Naive thymus-derived CD8-positive, alpha-beta T cell (primary cell): ENCODE measurements around the gene UBE4A. TPM values are rescaled to one million over a fixed set of nuclear protein-coding genes. Genes with fewer than 3 reads are reported as not detected.

Experiments used
- ATAC-seq, 2 donors: fragments of 150-1000 bp; cut with Tn5 transposase in 1 of 2; sonication (Bioruptor Pico), chemical (Tn5 transposase) in 1 of 2; 1 replicate in 1 of 2; 2 replicates in 1 of 2; pipeline ENCODE4 v1.10.0; 2021; ENCODE audit warnings: mild to moderate bottlenecking in 2 of 2, moderate library complexity in 2 of 2
- POLR2A ChIA-PET: fragments of 350-600 bp; sonication (Branson Sonifier 250); formaldehyde crosslinking; loops from one replicate; lab custom pipeline; 2021; ENCODE audit warnings: antibody characterized with exemption; lab: Charles Lee
- DNase-seq, 10 donors: peaks; one replicate each; pipeline versions ENCODE4 v3.0.0 to v3.0.0-alpha.2; 2020 to 2022
- H3K27ac Mint-ChIP-seq, 10 donors: one replicate each; pipeline ENCODE4 v1.8.0; 2020 to 2022; ENCODE audit warnings: mild to moderate bottlenecking in 10 of 10, mixed read lengths in 10 of 10, moderate library complexity in 4 of 10, inconsistent platforms in 1 of 10
- H3K27me3 Mint-ChIP-seq, 5 donors: one replicate each; pipeline ENCODE4 v1.8.0; 2021 to 2022; ENCODE audit warnings: mixed read lengths in 5 of 5
- H3K36me3 Mint-ChIP-seq, 3 donors: one replicate each; pipeline ENCODE4 v1.8.0; 2020 to 2022; ENCODE audit warnings: mixed read lengths in 3 of 3, mild to moderate bottlenecking in 2 of 3, inconsistent platforms in 1 of 3
- H3K4me1 Mint-ChIP-seq, 4 donors: one replicate each; pipeline ENCODE4 v1.8.0; 2021 to 2022; ENCODE audit warnings: mixed read lengths in 4 of 4
- H3K4me3 Mint-ChIP-seq, 10 donors: one replicate each; pipeline ENCODE4 v1.8.0; 2020 to 2022; ENCODE audit warnings: mild to moderate bottlenecking in 10 of 10, mixed read lengths in 10 of 10, moderate library complexity in 6 of 10, inconsistent platforms in 1 of 10
- H3K9me3 Mint-ChIP-seq, 9 donors: one replicate each; pipeline ENCODE4 v1.8.0; 2020 to 2022; ENCODE audit warnings: mixed read lengths in 9 of 9, mild to moderate bottlenecking in 3 of 9, inconsistent platforms in 1 of 9, moderate library complexity in 1 of 9
- polyA plus RNA-seq, 3 donors: library from polyadenylated mRNA; unstranded; fragments of 300-500 nt; fragmentation: Illumina TruSeq; gene quantifications; one replicate each; pipeline ENCODE4 v1.2.3, GENCODE V29; 2021
- total RNA-seq, 8 experiments: library from RNA in 2 of 8; stranded (reverse) in 2 of 8; gene quantifications; one replicate each; pipeline ENCODE4 v1.2.3 and lab custom pipeline; 2021 to 2026

UBE4A gene
- total and polyA plus RNA-seq, 5 experiments from 2014 or later: 20.7 to 52.8 (median 31.0) TPM

GRCh38 chr11:118319337-118319707 is 40.1 kb upstream of the UBE4A start:
- H3K36me3 Mint-ChIP-seq: peaks cover 0 to 29% (median 23%) of the 10 kb centered on the region in 3 donors
- DNase-seq (no peak), ATAC-seq (no peak)
- POLR2A ChIA-PET: interaction anchor here (5.9 kb wide), 1 partner anchor 15 kb away, joined by 33 read pairs; the partner anchor contains the start of gene CD3E
- H3K9me3 Mint-ChIP-seq: peaks cover 0 to 17% (median 0%) of the 10 kb centered on the region in 9 donors
- peak overlapping the region in 9 of 10 donors; percentile 37 to 86 (median 55) for H3K4me3 Mint-ChIP-seq
- peaks cover 47 to 90% (median 87%) of the 10 kb centered on the region in 4 donors for H3K4me1 Mint-ChIP-seq
- no peaks in the 10 kb centered on the region for H3K27me3 Mint-ChIP-seq
- H3K27ac Mint-ChIP-seq: peak overlapping the region; percentile 91 to 99 (median 98)

- DNase-seq: no peak
- peaks cover 0 to 28% (median 14%) of the 10 kb centered on the region in 3 donors for H3K36me3 Mint-ChIP-seq
- peak overlapping the region in 9 of 10 donors; percentile 16 to 99 (median 91) for H3K27ac Mint-ChIP-seq
Observed at GRCh38 chr11:118320515-118320914, 38.9 kb upstream of the UBE4A start.

GRCh38 chr11:118321386-118322082 is 37.9 kb upstream of the UBE4A start:
- Mint-ChIP-seq H3K4me1 (peaks cover 38 to 84% (median 70%) of the 10 kb centered on the region in 4 donors), H3K27me3 (no peaks in the 10 kb centered on the region), H3K4me3 (peak overlapping the region in 9 of 10 donors; percentile 14 to 78 (median 62)), H3K9me3 (peaks cover 0 to 17% (median 0%) of the 10 kb centered on the region in 9 donors), H3K36me3 (peaks cover 0 to 22% (median 6%) of the 10 kb centered on the region in 3 donors), H3K27ac (peak overlapping the region; percentile 54 to 99 (median 86))
- DNase-seq: no peak
- POLR2A ChIA-PET: interaction anchor here (0.7 to 5.9 kb wide), 3 partner anchors 17 to 81 kb away, joined by 4 to 33 read pairs (median 10); partner anchors contain the start of gene CD3E
- no peak for ATAC-seq

More at GRCh38 chr11:118320515-118320914, 38.9 kb upstream of the UBE4A start:
- peaks cover 45 to 86% (median 79%) of the 10 kb centered on the region in 4 donors for H3K4me1 Mint-ChIP-seq
- no peak for ATAC-seq
- H3K9me3 Mint-ChIP-seq: peaks cover 0 to 17% (median 0%) of the 10 kb centered on the region in 9 donors
- H3K4me3 Mint-ChIP-seq: peak overlapping the region in 5 of 10 donors; percentile 7 to 86 (median 55)
- POLR2A ChIA-PET: interaction anchor here (5.9 kb wide), 1 partner anchor 16 kb away, joined by 33 read pairs; the partner anchor contains the start of gene CD3E
- H3K27me3 Mint-ChIP-seq: no peaks in the 10 kb centered on the region

GRCh38 chr11:118322721-118323120 is 36.7 kb upstream of the UBE4A start:
- H3K9me3 Mint-ChIP-seq: peaks cover 0 to 17% (median 0%) of the 10 kb centered on the region in 9 donors
- H3K4me1 Mint-ChIP-seq: peaks cover 31 to 77% (median 62%) of the 10 kb centered on the region in 4 donors
- H3K36me3 Mint-ChIP-seq: peaks cover 0 to 20% (median 6%) of the 10 kb centered on the region in 3 donors
- H3K27me3 Mint-ChIP-seq: no peaks in the 10 kb centered on the region
- peak overlapping the region in 4 of 10 donors; percentile 64 to 99 (median 68) for H3K27ac Mint-ChIP-seq
- DNase-seq (no peak), ATAC-seq (no peak)
- POLR2A ChIA-PET: interaction anchor here (1.6 to 5.9 kb wide), 2 partner anchors 18 to 22 kb away, joined by 5 to 33 read pairs; partner anchors contain the start of gene CD3E
- no peak overlapping the region for H3K4me3 Mint-ChIP-seq

GRCh38 chr11:118325283-118325682 is 34.1 kb upstream of the UBE4A start:
- Mint-ChIP-seq H3K27me3 (no peaks in the 10 kb centered on the region), H3K4me3 (peak overlapping the region in 1 of 10 donors; percentile 2), H3K9me3 (peaks cover 0 to 13% (median 0%) of the 10 kb centered on the region in 9 donors), H3K27ac (peak overlapping the region in 5 of 10 donors; percentile 23 to 90 (median 63)), H3K4me1 (peaks cover 18 to 64% (median 51%) of the 10 kb centered on the region in 4 donors), H3K36me3 (peaks cover 0 to 17% (median 8%) of the 10 kb centered on the region in 3 donors)
- DNase-seq: no peak
- no peak for ATAC-seq
- POLR2A ChIA-PET: interaction anchor here (0.7 kb wide), 1 partner anchor 232 kb away, joined by 4 read pairs; no protein-coding TSS in a partner anchor

- POLR2A ChIA-PET: interaction anchor here (0.6 kb wide), 2 partner anchors 13 to 15 kb away, joined by 3 to 4 read pairs; partner anchors contain the start of gene CD3D
- peaks cover 8 to 48% (median 25%) of the 10 kb centered on the region in 4 donors for H3K4me1 Mint-ChIP-seq
- peak overlapping the region in 9 of 10 donors; percentile 18 to 87 (median 82) for H3K27ac Mint-ChIP-seq
- DNase-seq (no peak), ATAC-seq (no peak)
- H3K9me3 Mint-ChIP-seq: peaks cover 0 to 8% (median 0%) of the 10 kb centered on the region in 9 donors
- no peaks in the 10 kb centered on the region for H3K27me3 Mint-ChIP-seq
- peaks cover 0 to 8% (median 5%) of the 10 kb centered on the region in 3 donors for H3K36me3 Mint-ChIP-seq
- H3K4me3 Mint-ChIP-seq: no peak overlapping the region
Observed at GRCh38 chr11:118328745-118329144, 30.7 kb upstream of the UBE4A start.

- DNase-seq: peak in 3 of 10 donors; percentile 40 to 63 (median 55)
- Mint-ChIP-seq H3K36me3 (peaks cover 8 to 27% (median 16%) of the 10 kb centered on the region in 3 donors), H3K9me3 (no peaks in the 10 kb centered on the region), H3K4me1 (peaks cover 21 to 62% (median 46%) of the 10 kb centered on the region in 4 donors), H3K27me3 (peaks cover 0 to 1% (median 0%) of the 10 kb centered on the region in 5 donors), H3K4me3 (peak overlapping the region; percentile 6 to 78 (median 63)), H3K27ac (peak overlapping the region; percentile 63 to 100 (median 90))
- POLR2A ChIA-PET: interaction anchor here (0.6 kb wide), 1 partner anchor 543 kb away, joined by 7 read pairs; no protein-coding TSS in a partner anchor
- peak; percentile 16 to 33 for ATAC-seq
Observed at GRCh38 chr11:118334745-118335144, 24.7 kb upstream of the UBE4A start.

- Mint-ChIP-seq H3K4me3 (peak overlapping the region; percentile 87 to 99 (median 92)), H3K4me1 (peaks cover 34 to 67% (median 59%) of the 10 kb centered on the region in 4 donors), H3K9me3 (no peaks in the 10 kb centered on the region), H3K27me3 (peaks cover 0 to 1% (median 0%) of the 10 kb centered on the region in 5 donors), H3K27ac (peak overlapping the region; percentile 97 to 100 (median 99)), H3K36me3 (peaks cover 19 to 36% (median 28%) of the 10 kb centered on the region in 3 donors)
- POLR2A ChIA-PET: interaction anchor here (0.6 to 3.4 kb wide), 8 partner anchors 8 to 114 kb away, joined by 3 to 18 read pairs (median 8); partner anchors contain the start of genes JAML and UBE4A
- peak; percentile 70 to 98 (median 90) for DNase-seq
- peak; percentile 71 to 76 for ATAC-seq
Observed at GRCh38 chr11:118338637-118339061, 20.8 kb upstream of the UBE4A start.

GRCh38 chr11:118339281-118339961 is 20.0 kb upstream of the UBE4A start:
- H3K36me3 Mint-ChIP-seq: peaks cover 20 to 36% (median 28%) of the 10 kb centered on the region in 3 donors
- peak overlapping the region; percentile 97 to 100 (median 99) for H3K27ac Mint-ChIP-seq
- H3K9me3 Mint-ChIP-seq: no peaks in the 10 kb centered on the region
- peak overlapping the region; percentile 87 to 99 (median 92) for H3K4me3 Mint-ChIP-seq
- DNase-seq (peak in 3 of 10 donors; percentile 35 to 44 (median 41)), ATAC-seq (peak in 1 of 2 donors; percentile 10)
- H3K4me1 Mint-ChIP-seq: peaks cover 36 to 70% (median 60%) of the 10 kb centered on the region in 4 donors
- H3K27me3 Mint-ChIP-seq: peaks cover 0 to 1% (median 0%) of the 10 kb centered on the region in 5 donors
- POLR2A ChIA-PET: interaction anchor here (0.6 to 3.4 kb wide), 12 partner anchors 7 to 137 kb away, joined by 3 to 18 read pairs (median 4); partner anchors contain the start of genes JAML, MPZL3 and UBE4A

GRCh38 chr11:118340449-118340848 is 19.0 kb upstream of the UBE4A start:
- peak in 4 of 10 donors; percentile 40 to 46 (median 42) for DNase-seq
- H3K4me1 Mint-ChIP-seq: peaks cover 42 to 73% (median 55%) of the 10 kb centered on the region in 4 donors
- no peaks in the 10 kb centered on the region for H3K9me3 Mint-ChIP-seq
- POLR2A ChIA-PET: interaction anchor here (0.6 to 3.4 kb wide), 9 partner anchors 7 to 138 kb away, joined by 3 to 18 read pairs (median 4); partner anchors contain the start of gene MPZL3
- H3K36me3 Mint-ChIP-seq: peaks cover 29 to 39% (median 29%) of the 10 kb centered on the region in 3 donors
- H3K27me3 Mint-ChIP-seq: peaks cover 0 to 1% (median 0%) of the 10 kb centered on the region in 5 donors
- ATAC-seq: no peak
- peak overlapping the region; percentile 87 to 99 (median 92) for H3K4me3 Mint-ChIP-seq
- H3K27ac Mint-ChIP-seq: peak overlapping the region; percentile 97 to 100 (median 99)

GRCh38 chr11:118341261-118341660 is 18.1 kb upstream of the UBE4A start:
- Mint-ChIP-seq H3K27ac (peak overlapping the region; percentile 97 to 100 (median 99)), H3K4me1 (peaks cover 45 to 78% (median 53%) of the 10 kb centered on the region in 4 donors), H3K27me3 (peaks cover 0 to 1% (median 0%) of the 10 kb centered on the region in 5 donors), H3K9me3 (no peaks in the 10 kb centered on the region), H3K36me3 (peaks cover 32 to 42% (median 34%) of the 10 kb centered on the region in 3 donors), H3K4me3 (peak overlapping the region; percentile 87 to 99 (median 92))
- DNase-seq (no peak), ATAC-seq (no peak)
- POLR2A ChIA-PET: interaction anchor here (0.6 to 2.8 kb wide), 9 partner anchors 8 to 151 kb away, joined by 3 to 16 read pairs (median 5); partner anchors contain the start of genes JAML and UBE4A
